ENCODE measurements around the gene FCER2.

GRCh38 chr19:7716762-7717161 is 14.8 kb upstream of the FCER2 start:
- TF ChIP-seq EZH2 (optimal IDR thresholded peaks at IDR 0.05; ENCODE audit: low read depth, low read length) (no peak), CTCF (IDR thresholded peaks at IDR 0.05; ENCODE audit: low read length) (no peak), EZH2phosphoT487 (IDR thresholded peaks at IDR 0.05; ENCODE audit: low read length) (no peak)
